ENCODE results near the gene ACVRL1. TPM values are rescaled to one million over a fixed set of nuclear protein-coding genes. Genes with fewer than 3 reads are reported as not detected.

ACVRL1 gene
- total and polyA plus RNA-seq, 10 of the 15 experiments (the other 5 are each of a cell fraction or from before 2014, with no cell fraction given): not detected

DNA sequence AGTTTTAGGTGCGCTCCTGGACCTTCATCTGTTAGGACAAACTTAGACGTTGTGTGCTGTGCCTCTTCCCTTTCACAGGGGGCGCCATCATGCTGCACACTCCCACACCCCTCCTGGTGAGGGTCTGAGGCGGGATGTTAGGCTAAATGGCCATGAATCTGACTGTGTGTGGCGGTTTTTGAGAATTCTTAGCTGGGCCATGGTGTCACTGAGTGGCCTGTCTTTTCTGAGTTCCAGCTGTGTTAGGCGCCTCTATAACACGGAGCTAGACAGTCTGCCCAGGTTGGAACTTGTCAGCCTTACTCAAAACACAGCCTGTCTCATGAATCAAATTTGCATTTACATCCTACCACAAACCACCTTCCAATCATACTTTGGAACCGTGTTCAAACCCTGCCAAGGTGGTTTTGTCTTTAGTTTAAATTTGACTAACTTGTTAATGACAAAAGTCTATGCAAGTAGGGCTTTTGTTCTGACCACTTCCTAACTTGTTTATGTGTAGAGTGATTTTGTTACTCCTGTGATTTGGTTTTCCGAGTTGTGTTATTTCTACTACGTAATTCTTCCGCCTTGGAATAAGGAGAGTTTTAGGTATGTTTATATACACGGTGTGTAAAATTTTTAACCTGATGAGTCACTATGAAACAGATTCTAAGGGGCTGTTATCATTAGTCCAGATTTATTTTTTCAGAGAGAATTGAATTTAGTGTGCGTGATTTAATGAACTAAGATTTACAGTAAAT is 63.8 kb downstream of the ACVRL1 start (continued):
- TF ChIP-seq, protein P1, sequence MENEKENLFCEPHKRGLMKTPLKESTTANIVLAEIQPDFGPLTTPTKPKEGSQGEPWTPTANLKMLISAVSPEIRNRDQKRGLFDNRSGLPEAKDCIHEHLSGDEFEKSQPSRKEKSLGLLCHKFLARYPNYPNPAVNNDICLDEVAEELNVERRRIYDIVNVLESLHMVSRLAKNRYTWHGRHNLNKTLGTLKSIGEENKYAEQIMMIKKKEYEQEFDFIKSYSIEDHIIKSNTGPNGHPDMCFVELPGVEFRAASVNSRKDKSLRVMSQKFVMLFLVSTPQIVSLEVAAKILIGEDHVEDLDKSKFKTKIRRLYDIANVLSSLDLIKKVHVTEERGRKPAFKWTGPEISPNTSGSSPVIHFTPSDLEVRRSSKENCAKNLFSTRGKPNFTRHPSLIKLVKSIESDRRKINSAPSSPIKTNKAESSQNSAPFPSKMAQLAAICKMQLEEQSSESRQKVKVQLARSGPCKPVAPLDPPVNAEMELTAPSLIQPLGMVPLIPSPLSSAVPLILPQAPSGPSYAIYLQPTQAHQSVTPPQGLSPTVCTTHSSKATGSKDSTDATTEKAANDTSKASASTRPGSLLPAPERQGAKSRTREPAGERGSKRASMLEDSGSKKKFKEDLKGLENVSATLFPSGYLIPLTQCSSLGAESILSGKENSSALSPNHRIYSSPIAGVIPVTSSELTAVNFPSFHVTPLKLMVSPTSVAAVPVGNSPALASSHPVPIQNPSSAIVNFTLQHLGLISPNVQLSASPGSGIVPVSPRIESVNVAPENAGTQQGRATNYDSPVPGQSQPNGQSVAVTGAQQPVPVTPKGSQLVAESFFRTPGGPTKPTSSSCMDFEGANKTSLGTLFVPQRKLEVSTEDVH (IDR thresholded peaks at IDR 0.05; ENCODE audit: low read depth, partially characterized antibody): no peak
- TF ChIP-seq E2F4 (IDR thresholded peaks at IDR 0.05; ENCODE audit: low read depth, low read length): no peak
- TF ChIP-seq FOXK2 (IDR thresholded peaks at IDR 0.05): no peak
- peak; percentile 47 to 64 (median 60) for TF ChIP-seq CTCF (IDR thresholded peaks at IDR 0.05 in 2 of 3, conservative IDR thresholded peaks at IDR 0.05 in 1 of 3; ENCODE audit: control insufficient read depth in 2 of 3, extremely low read depth in 1 of 3, insufficient read depth in 1 of 3, low read depth in 3 of 3, low read length in 3 of 3)
- no peak for TF ChIP-seq ZNF384 (IDR thresholded peaks at IDR 0.05; ENCODE audit: borderline replicate concordance, low read depth, low read length)
- no peak for TF ChIP-seq BRCA1 (IDR thresholded peaks at IDR 0.05; ENCODE audit: low read depth, low read length)
- TF ChIP-seq, protein P2, sequence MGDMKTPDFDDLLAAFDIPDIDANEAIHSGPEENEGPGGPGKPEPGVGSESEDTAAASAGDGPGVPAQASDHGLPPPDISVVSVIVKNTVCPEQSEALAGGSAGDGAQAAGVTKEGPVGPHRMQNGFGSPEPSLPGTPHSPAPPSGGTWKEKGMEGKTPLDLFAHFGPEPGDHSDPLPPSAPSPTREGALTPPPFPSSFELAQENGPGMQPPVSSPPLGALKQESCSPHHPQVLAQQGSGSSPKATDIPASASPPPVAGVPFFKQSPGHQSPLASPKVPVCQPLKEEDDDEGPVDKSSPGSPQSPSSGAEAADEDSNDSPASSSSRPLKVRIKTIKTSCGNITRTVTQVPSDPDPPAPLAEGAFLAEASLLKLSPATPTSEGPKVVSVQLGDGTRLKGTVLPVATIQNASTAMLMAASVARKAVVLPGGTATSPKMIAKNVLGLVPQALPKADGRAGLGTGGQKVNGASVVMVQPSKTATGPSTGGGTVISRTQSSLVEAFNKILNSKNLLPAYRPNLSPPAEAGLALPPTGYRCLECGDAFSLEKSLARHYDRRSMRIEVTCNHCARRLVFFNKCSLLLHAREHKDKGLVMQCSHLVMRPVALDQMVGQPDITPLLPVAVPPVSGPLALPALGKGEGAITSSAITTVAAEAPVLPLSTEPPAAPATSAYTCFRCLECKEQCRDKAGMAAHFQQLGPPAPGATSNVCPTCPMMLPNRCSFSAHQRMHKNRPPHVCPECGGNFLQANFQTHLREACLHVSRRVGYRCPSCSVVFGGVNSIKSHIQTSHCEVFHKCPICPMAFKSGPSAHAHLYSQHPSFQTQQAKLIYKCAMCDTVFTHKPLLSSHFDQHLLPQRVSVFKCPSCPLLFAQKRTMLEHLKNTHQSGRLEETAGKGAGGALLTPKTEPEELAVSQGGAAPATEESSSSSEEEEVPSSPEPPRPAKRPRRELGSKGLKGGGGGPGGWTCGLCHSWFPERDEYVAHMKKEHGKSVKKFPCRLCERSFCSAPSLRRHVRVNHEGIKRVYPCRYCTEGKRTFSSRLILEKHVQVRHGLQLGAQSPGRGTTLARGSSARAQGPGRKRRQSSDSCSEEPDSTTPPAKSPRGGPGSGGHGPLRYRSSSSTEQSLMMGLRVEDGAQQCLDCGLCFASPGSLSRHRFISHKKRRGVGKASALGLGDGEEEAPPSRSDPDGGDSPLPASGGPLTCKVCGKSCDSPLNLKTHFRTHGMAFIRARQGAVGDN (IDR thresholded peaks at IDR 0.05): no peak
- no peak for TF ChIP-seq SUZ12 (IDR thresholded peaks at IDR 0.05; ENCODE audit: unreplicated experiment)
- no peak for TF ChIP-seq NRF1 (conservative IDR thresholded peaks at IDR 0.05; ENCODE audit: low read depth, low read length)
- TF ChIP-seq, protein P3, sequence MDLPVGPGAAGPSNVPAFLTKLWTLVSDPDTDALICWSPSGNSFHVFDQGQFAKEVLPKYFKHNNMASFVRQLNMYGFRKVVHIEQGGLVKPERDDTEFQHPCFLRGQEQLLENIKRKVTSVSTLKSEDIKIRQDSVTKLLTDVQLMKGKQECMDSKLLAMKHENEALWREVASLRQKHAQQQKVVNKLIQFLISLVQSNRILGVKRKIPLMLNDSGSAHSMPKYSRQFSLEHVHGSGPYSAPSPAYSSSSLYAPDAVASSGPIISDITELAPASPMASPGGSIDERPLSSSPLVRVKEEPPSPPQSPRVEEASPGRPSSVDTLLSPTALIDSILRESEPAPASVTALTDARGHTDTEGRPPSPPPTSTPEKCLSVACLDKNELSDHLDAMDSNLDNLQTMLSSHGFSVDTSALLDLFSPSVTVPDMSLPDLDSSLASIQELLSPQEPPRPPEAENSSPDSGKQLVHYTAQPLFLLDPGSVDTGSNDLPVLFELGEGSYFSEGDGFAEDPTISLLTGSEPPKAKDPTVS (IDR thresholded peaks at IDR 0.05; ENCODE audit: low read depth, low read length): no peak
- no peak for TF ChIP-seq MYB (IDR thresholded peaks at IDR 0.05; ENCODE audit: borderline replicate concordance, low read depth, low read length)
- TF ChIP-seq, protein P4, sequence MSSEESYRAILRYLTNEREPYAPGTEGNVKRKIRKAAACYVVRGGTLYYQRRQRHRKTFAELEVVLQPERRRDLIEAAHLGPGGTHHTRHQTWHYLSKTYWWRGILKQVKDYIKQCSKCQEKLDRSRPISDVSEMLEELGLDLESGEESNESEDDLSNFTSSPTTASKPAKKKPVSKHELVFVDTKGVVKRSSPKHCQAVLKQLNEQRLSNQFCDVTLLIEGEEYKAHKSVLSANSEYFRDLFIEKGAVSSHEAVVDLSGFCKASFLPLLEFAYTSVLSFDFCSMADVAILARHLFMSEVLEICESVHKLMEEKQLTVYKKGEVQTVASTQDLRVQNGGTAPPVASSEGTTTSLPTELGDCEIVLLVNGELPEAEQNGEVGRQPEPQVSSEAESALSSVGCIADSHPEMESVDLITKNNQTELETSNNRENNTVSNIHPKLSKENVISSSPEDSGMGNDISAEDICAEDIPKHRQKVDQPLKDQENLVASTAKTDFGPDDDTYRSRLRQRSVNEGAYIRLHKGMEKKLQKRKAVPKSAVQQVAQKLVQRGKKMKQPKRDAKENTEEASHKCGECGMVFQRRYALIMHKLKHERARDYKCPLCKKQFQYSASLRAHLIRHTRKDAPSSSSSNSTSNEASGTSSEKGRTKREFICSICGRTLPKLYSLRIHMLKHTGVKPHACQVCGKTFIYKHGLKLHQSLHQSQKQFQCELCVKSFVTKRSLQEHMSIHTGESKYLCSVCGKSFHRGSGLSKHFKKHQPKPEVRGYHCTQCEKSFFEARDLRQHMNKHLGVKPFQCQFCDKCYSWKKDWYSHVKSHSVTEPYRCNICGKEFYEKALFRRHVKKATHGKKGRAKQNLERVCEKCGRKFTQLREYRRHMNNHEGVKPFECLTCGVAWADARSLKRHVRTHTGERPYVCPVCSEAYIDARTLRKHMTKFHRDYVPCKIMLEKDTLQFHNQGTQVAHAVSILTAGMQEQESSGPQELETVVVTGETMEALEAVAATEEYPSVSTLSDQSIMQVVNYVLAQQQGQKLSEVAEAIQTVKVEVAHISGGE (CRISPR knock-in tag; IDR thresholded peaks at IDR 0.05): no peak

Measured in GM12878 (cell line).